K562 (cell line): ENCODE results near the gene SETDB2. TPM values are rescaled to one million over a fixed set of nuclear protein-coding genes. Genes with fewer than 3 reads are reported as not detected.

ENCODE experiments used
- CBX2 ChIP-seq: fragments of 200-600 bp; sonication (generic); IDR thresholded peaks from one replicate; pipeline ENCODE4 v1.6.1; 2012; ENCODE audit warnings: mild to moderate bottlenecking, low read length, inconsistent platforms; ENCODE audit not compliant: insufficient read depth, poor library complexity, severe bottlenecking
- HNRNPH1 ChIP-seq: fragments of 200-400 bp; formaldehyde crosslinking; optimal IDR thresholded peaks from 2 replicates; pipeline ENCODE3; 2017; ENCODE audit warnings: low read depth, mild to moderate bottlenecking, low read length, moderate library complexity
- MTA1 ChIP-seq: fragments of 450-650 bp; IDR thresholded peaks from 2 replicates; pipeline ENCODE4 v1.6.1; 2017; ENCODE audit warnings: borderline replicate concordance
- SPI1 ChIP-seq: IDR thresholded peaks from 2 replicates; pipeline ENCODE4 v1.6.1; 2011; ENCODE audit warnings: low read depth, low read length, control low read depth, borderline replicate concordance
- ZNF347 ChIP-seq: fragments of 450-650 bp; formaldehyde crosslinking; IDR thresholded peaks from 2 replicates; pipeline ENCODE4 v1.4.0; 2020; ENCODE audit warnings: low read depth, mild to moderate bottlenecking, moderate library complexity
- polyA plus RNA-seq, 8 experiments: library from polyadenylated mRNA; depleted of rRNA in 4 of 8; stranded (reverse) in 5 of 8; unstranded in 3 of 8; fragments of >200 nt; fragmentation: Nextera tagmentation in 2 of 8; fragmentation: Illumina TruSeq in 1 of 8; extraction: Ambion mirVana in 2 of 8; extraction: Trizol in 1 of 8; gene quantifications; 2 replicates each; pipeline versions ENCODE4 v1.2.1 to v1.2.3, GENCODE V29; 2011 to 2014; ENCODE audit warnings: inconsistent platforms in 1 of 8, missing spikeins in 1 of 8
- total RNA-seq, 7 experiments: library from RNA; depleted of rRNA in 6 of 7; stranded (reverse); fragments of >200 nt in 6 of 7; fragmentation: Illumina TruSeq in 2 of 7; extraction: Trizol in 2 of 7; gene quantifications; 2 replicates each; pipeline versions ENCODE4 v1.2.1 to v1.2.3, GENCODE V29; 2011 to 2021; ENCODE audit warnings: low replicate concordance in 1 of 7
- TF ChIP-seq, protein P1 (sequence below): fragments of 250-450 bp; sonication (Bioruptor Pico); IDR thresholded peaks from 2 replicates; pipeline ENCODE4 v1.8.0; 2022; ENCODE audit warnings: moderate library complexity, mild to moderate bottlenecking, inconsistent platforms
- TF ChIP-seq, protein P2 (sequence below): fragments of 450-650 bp; IDR thresholded peaks from 2 replicates; pipeline ENCODE4 v1.6.1; 2016; ENCODE audit warnings: borderline replicate concordance
- TF ChIP-seq, protein P3 (sequence below): fragments of 450-650 bp; IDR thresholded peaks from 2 replicates; pipeline ENCODE4 v1.6.1; 2016; ENCODE audit warnings: mild to moderate bottlenecking, moderate library complexity
- TF ChIP-seq, protein P4 (sequence below): IDR thresholded peaks from 2 replicates; pipeline ENCODE4 v1.6.1; 2014; ENCODE audit warnings: antibody characterized with exemption

Gene SETDB2
- total and polyA plus RNA-seq, 9 of the 15 experiments (the other 6 are each of a cell fraction or from before 2014, with no cell fraction given) = 1.0 to 9.0 (median 6.1) TPM

DNA sequence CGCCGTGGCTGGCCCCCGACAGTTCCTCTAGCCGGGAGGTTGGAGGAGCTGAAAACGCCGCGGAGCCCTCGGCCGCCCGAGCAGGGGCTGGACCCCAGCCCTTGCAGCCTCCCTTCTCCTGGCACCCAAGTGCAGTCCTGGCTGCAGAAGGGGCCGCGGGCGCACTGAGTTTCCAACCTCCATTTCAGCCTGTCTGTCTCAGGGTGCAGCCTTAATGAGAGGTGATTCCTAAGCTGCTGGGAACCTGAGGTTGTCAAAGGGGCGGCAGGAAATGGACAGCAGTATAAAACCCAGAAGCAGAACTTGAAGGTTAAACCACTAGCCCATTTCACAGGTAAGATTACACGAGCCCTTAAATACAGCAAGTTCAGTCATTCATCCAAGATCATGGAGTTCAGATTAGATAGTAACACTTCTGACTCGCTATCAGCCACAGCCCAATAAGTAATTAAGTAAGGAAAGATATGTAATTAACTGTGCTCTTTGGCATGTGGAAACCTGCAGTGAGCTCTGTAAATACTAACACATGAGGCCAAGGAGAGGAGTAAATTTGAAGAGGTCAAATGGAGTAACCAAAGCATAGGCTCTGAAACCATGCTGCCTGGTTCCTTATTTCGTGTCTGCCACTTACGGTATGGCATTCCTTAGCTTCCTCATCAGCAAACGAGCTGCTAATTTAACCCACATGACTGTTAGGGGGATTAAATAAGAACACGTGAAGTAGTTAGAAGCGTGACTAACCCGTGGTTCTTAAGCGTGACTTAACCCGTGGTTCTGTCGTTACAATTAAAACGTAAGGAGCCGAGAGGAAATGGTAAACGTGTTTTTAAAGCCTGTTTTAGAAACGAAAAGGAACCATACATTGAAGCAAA lies 686 bp downstream of the SETDB2 start (continued):
- TF ChIP-seq, protein P1, sequence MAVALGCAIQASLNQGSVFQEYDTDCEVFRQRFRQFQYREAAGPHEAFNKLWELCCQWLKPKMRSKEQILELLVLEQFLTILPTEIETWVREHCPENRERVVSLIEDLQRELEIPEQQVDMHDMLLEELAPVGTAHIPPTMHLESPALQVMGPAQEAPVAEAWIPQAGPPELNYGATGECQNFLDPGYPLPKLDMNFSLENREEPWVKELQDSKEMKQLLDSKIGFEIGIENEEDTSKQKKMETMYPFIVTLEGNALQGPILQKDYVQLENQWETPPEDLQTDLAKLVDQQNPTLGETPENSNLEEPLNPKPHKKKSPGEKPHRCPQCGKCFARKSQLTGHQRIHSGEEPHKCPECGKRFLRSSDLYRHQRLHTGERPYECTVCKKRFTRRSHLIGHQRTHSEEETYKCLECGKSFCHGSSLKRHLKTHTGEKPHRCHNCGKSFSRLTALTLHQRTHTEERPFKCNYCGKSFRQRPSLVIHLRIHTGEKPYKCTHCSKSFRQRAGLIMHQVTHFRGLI (CRISPR knock-in tag) = no peak
- TF ChIP-seq, protein P2, sequence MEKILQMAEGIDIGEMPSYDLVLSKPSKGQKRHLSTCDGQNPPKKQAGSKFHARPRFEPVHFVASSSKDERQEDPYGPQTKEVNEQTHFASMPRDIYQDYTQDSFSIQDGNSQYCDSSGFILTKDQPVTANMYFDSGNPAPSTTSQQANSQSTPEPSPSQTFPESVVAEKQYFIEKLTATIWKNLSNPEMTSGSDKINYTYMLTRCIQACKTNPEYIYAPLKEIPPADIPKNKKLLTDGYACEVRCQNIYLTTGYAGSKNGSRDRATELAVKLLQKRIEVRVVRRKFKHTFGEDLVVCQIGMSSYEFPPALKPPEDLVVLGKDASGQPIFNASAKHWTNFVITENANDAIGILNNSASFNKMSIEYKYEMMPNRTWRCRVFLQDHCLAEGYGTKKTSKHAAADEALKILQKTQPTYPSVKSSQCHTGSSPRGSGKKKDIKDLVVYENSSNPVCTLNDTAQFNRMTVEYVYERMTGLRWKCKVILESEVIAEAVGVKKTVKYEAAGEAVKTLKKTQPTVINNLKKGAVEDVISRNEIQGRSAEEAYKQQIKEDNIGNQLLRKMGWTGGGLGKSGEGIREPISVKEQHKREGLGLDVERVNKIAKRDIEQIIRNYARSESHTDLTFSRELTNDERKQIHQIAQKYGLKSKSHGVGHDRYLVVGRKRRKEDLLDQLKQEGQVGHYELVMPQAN = peak; percentile 14; the same call in 1 of the 2 replicates
- TF ChIP-seq HNRNPH1 (no peak), CBX2 (no peak), ZNF347 (CRISPR knock-in tag) (no peak), MTA1 (no peak), SPI1 (no peak)
- TF ChIP-seq, protein P3, sequence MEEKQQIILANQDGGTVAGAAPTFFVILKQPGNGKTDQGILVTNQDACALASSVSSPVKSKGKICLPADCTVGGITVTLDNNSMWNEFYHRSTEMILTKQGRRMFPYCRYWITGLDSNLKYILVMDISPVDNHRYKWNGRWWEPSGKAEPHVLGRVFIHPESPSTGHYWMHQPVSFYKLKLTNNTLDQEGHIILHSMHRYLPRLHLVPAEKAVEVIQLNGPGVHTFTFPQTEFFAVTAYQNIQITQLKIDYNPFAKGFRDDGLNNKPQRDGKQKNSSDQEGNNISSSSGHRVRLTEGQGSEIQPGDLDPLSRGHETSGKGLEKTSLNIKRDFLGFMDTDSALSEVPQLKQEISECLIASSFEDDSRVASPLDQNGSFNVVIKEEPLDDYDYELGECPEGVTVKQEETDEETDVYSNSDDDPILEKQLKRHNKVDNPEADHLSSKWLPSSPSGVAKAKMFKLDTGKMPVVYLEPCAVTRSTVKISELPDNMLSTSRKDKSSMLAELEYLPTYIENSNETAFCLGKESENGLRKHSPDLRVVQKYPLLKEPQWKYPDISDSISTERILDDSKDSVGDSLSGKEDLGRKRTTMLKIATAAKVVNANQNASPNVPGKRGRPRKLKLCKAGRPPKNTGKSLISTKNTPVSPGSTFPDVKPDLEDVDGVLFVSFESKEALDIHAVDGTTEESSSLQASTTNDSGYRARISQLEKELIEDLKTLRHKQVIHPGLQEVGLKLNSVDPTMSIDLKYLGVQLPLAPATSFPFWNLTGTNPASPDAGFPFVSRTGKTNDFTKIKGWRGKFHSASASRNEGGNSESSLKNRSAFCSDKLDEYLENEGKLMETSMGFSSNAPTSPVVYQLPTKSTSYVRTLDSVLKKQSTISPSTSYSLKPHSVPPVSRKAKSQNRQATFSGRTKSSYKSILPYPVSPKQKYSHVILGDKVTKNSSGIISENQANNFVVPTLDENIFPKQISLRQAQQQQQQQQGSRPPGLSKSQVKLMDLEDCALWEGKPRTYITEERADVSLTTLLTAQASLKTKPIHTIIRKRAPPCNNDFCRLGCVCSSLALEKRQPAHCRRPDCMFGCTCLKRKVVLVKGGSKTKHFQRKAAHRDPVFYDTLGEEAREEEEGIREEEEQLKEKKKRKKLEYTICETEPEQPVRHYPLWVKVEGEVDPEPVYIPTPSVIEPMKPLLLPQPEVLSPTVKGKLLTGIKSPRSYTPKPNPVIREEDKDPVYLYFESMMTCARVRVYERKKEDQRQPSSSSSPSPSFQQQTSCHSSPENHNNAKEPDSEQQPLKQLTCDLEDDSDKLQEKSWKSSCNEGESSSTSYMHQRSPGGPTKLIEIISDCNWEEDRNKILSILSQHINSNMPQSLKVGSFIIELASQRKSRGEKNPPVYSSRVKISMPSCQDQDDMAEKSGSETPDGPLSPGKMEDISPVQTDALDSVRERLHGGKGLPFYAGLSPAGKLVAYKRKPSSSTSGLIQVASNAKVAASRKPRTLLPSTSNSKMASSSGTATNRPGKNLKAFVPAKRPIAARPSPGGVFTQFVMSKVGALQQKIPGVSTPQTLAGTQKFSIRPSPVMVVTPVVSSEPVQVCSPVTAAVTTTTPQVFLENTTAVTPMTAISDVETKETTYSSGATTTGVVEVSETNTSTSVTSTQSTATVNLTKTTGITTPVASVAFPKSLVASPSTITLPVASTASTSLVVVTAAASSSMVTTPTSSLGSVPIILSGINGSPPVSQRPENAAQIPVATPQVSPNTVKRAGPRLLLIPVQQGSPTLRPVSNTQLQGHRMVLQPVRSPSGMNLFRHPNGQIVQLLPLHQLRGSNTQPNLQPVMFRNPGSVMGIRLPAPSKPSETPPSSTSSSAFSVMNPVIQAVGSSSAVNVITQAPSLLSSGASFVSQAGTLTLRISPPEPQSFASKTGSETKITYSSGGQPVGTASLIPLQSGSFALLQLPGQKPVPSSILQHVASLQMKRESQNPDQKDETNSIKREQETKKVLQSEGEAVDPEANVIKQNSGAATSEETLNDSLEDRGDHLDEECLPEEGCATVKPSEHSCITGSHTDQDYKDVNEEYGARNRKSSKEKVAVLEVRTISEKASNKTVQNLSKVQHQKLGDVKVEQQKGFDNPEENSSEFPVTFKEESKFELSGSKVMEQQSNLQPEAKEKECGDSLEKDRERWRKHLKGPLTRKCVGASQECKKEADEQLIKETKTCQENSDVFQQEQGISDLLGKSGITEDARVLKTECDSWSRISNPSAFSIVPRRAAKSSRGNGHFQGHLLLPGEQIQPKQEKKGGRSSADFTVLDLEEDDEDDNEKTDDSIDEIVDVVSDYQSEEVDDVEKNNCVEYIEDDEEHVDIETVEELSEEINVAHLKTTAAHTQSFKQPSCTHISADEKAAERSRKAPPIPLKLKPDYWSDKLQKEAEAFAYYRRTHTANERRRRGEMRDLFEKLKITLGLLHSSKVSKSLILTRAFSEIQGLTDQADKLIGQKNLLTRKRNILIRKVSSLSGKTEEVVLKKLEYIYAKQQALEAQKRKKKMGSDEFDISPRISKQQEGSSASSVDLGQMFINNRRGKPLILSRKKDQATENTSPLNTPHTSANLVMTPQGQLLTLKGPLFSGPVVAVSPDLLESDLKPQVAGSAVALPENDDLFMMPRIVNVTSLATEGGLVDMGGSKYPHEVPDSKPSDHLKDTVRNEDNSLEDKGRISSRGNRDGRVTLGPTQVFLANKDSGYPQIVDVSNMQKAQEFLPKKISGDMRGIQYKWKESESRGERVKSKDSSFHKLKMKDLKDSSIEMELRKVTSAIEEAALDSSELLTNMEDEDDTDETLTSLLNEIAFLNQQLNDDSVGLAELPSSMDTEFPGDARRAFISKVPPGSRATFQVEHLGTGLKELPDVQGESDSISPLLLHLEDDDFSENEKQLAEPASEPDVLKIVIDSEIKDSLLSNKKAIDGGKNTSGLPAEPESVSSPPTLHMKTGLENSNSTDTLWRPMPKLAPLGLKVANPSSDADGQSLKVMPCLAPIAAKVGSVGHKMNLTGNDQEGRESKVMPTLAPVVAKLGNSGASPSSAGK = 0 out of 2 replicates have a peak, but pooled peaks have one; percentile 30
- TF ChIP-seq, protein P4, sequence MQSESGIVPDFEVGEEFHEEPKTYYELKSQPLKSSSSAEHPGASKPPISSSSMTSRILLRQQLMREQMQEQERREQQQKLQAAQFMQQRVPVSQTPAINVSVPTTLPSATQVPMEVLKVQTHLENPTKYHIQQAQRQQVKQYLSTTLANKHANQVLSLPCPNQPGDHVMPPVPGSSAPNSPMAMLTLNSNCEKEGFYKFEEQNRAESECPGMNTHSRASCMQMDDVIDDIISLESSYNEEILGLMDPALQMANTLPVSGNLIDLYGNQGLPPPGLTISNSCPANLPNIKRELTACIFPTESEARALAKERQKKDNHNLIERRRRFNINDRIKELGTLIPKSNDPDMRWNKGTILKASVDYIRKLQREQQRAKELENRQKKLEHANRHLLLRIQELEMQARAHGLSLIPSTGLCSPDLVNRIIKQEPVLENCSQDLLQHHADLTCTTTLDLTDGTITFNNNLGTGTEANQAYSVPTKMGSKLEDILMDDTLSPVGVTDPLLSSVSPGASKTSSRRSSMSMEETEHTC = no peak
